Activated T-cell treated with anti-CD3 and anti-CD28 coated beads for 1 hour (primary cell): ENCODE results near the gene ASF1A.
"Not testable (repeated sequence)": the region's sequence is repeated elsewhere in the genome, so short reads cannot be mapped to it uniquely, and the experiment has no call there.

ENCODE experiments used
- DNase-seq: peaks from one replicate; pipeline ENCODE4 v3.0.0-alpha.2; 2020; ENCODE audit warnings: low read depth

Gene ASF1A

DNA sequence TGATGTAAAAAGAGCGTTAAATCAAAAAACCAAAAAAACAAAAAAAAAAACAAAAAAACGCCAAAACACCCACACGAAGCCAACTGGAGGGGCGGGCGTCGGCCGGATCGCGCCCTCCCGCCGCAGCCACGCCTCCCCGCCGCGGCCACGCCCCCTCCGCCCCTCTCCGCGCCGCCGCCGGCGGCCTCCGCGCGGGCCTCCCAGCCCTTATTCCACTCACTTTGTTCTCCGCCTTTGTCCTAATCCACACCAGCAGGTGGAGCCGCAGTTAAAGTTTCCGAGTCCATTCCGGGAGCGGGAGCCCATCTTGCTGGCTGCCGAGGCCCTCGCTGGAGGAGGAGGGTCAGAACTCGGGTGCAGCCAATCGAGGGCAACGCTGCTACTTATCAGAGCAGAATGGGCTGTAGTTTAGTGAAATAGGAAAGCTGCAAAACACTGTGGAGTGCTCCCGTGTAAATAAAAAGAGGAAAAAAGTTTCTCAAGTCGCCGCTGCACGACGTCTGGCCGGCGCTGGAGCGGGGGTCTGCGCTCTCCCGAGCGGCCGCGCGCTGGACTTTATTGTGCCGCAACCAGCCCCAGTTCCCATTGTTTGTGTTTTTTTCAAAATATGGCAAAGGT, at the start of gene ASF1A:
Gene ASF1A, plus strand, starts transcription at position 346 of the 618 bp plus-strand sequence. Its CDS starts 262 bp downstream, at position 608.
- DNase-seq = peak; percentile 88

- DNase-seq = no peak
Measured at GRCh38 chr6:118844915-118845314, 49.0 kb upstream of the ASF1A start.

DNA sequence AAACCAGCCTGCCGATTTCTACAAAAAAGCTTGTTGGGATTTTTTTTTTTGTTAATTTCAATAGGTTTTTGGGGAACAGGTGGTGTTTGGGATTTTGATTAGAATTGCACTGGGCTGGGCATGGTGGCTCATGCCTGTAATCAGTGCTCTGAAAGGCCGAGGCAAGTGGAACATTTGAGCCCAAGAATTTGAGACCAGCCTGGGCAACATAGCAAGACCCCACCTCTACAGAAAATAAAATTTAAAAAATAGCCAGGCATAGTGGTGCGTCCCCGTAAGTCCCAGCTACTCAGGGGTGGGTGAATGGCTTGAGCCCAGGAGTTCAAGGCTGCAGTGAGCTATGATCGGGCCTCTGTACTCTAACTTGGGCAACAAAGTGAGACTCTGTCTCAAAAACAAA, 40.5 kb upstream of the ASF1A start:
- DNase-seq = no peak

GRCh38 chr6:118856301-118856700, 37.7 kb upstream of the ASF1A start:
- no peak for DNase-seq

DNA sequence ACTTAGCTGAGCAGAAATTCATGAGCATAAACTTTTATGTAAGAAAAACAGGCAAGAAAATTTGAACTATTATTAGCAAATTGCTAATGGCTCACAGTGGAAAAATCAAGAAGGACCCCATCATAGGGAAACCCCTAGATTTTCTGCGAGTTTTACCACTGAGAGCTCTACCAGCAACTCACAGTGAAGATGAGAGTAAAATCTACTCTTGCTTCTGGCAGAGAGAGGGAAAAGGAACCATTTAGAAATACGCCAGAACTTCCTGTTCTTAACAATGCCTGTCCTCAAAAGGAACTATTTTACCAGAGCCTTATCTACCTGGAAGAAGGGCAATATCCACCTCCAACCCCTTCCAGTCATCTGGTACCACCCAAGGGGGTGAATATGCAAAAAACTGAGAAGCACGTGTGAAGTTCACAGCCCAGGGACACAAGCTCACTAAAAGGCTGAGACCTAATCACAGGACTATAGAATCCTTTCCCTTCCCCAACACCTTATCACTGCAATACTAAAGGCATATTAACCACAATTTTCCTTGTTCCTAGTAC, 34.4 kb upstream of the ASF1A start:
- no peak for DNase-seq

GRCh38 chr6:118860363-118860762, 33.6 kb upstream of the ASF1A start:
- DNase-seq = no peak

GRCh38 chr6:118860880-118861279, 33.1 kb upstream of the ASF1A start:
- DNase-seq = no peak

- no peak for DNase-seq
Measured at GRCh38 chr6:118862443-118862842, 31.5 kb upstream of the ASF1A start.

DNA sequence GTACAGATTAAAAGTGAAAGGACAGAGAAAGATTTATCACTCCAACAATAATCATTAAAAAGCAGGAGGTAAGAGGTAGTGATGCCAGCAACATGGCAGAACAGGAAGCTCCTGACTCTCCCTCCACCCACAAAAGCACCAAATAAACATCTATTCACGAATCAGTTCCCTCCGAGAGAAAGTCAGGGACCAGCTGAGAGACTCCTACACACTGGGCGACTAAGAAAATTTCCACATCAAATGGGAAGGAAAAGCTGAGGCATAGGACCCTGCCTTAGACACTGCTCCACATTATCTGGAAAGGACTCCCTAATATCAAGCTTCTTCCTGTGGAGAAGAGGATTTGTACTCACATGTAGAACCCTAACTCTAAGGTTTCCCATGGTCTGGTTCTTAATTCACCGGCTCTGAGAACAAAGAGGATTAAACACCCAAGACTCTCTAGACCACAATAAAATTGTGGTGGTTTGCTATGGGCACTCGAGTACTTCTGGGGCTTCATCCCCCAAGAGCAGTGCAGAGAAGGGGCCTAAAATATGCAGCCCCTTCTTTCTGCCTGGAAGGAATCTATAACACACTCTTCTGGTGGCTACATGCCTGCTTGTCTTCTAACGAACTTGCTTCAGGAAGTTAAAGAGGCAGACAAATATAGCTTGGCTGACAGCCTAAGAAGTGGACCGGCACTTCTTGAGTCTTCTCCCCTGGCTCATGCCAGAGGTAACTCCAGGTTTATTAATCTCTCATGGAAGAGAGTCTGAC, 29.4 kb upstream of the ASF1A start:
- no peak for DNase-seq

DNA sequence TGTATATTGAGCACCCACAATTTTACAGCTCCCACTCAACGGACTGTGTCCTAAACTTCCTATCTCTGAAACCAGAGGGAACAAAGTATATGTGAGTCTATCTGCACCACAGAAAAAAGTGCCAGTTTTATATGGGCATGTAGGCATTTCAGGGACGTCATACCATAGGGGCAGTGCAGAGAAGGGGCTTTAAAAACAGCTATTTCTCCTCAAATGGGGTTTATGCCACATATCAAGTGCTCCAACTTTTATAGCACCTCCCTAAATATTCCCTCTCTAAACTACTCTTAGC, 28.9 kb upstream of the ASF1A start:
- no peak for DNase-seq

DNA sequence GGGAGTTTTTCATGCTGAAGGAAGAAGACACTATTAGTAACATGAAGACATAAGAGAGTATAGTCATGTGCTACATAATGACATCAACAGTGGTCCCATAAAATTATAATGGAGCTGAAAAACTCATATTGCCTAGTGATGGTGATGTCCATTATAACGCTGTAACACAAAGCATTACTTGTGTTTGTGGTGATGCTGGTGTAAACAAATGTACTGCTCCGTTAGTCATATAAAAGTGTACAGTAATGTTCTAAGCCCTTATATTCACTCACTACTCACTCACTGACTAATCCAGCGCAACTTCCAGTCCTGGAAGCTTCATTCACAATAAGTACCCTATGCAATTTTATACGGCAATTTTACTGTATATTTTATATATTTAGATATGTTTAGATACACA, 26.8 kb upstream of the ASF1A start:
- DNase-seq = no peak

- not testable (repeated sequence) for DNase-seq
Measured at GRCh38 chr6:118868901-118869300, 25.1 kb upstream of the ASF1A start.

DNA sequence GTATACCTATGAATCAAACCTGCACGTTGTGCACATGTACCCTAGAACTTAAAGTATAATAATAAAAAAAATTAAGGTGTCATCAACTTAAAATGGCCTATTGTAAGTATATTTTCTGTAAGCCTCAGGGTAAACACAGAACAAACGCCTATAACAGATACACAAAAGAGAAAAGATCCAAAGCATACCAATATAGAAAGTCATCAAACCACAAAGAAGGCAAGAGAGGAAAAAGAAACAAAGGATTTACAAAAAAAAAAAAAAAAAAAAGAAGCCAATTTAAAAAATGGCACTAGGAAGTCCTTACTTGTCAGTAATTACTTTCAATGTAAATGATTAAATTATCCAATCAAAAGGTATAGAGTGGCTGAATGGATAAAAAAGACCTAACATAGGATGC, 24.6 kb upstream of the ASF1A start:
- DNase-seq = no peak

DNA sequence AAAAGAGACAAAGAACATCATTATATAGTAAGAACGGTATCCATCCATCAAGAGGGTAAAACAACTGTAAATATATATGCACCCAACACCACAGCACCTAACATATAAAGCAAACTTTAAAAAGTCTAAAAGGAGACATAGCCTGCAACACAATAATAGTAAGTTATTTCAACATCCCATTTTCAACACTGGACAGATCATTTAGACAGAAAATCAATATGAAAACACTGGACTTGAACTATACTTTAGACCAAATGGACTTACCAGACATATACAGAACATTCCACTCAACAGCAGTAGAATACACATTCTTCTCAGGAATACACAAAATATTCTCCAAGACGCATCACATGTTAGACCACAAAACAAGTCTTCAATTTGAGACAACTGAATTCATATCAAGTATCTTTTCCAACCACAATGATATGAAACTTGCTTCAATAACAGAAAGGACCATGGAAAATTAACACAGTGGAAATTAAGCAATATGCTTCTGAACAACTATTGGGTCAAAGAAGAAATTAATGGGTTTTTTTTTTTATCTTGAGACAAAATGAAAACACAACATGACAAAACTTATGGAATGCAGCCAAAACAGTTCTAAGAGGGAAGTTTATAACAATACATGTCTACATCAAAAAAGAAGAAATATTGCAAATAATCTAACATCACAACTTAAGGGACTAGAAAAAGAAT, 23.9 kb upstream of the ASF1A start:
- DNase-seq = no peak

GRCh38 chr6:118871331-118871730, 22.6 kb upstream of the ASF1A start:
- DNase-seq = no peak

- no peak for DNase-seq
Measured at GRCh38 chr6:118872318-118872717, 21.6 kb upstream of the ASF1A start.

GRCh38 chr6:118872726-118873125, 21.2 kb upstream of the ASF1A start:
- no peak for DNase-seq

DNA sequence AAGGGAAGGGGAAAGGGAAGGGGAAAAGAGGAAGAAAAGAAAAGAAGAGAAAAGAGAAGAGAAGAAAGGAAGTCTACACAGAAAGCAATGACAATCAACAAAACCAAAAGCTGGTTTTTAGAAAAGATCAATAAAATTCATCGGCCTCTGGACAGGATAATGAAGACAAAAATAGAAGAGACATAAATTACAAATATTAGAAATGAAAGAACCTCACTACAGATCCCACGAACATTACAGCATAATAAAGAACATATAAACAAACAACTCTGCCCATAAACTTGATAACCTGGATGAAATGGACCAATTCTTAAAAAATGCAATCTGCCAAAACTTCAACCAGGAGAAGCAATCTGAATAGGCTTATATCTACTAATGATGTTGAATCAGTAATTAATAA, 20.7 kb upstream of the ASF1A start:
- no peak for DNase-seq

DNA sequence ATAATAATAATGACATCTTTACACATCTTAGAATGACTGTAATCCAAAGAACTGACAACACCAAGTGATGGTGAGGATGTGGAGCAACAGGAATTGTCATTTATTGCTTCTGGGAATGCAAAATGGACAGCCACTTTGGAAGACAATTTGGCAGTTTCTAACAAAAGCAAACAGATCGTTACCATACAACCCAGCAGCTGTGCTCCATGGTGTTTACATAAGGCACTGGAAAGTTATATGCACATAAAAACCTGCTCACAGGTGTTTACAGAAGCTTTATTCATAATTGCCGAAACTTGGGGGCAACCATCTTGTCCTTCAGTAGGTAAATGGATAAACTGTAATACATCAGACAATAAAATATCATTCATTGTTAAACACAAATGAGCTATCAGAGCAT, 18.3 kb upstream of the ASF1A start:
- DNase-seq = no peak

- no peak for DNase-seq
Measured at GRCh38 chr6:118876198-118876597, 17.8 kb upstream of the ASF1A start.

- no peak for DNase-seq
Measured at GRCh38 chr6:118876814-118877213, 17.1 kb upstream of the ASF1A start.

DNA sequence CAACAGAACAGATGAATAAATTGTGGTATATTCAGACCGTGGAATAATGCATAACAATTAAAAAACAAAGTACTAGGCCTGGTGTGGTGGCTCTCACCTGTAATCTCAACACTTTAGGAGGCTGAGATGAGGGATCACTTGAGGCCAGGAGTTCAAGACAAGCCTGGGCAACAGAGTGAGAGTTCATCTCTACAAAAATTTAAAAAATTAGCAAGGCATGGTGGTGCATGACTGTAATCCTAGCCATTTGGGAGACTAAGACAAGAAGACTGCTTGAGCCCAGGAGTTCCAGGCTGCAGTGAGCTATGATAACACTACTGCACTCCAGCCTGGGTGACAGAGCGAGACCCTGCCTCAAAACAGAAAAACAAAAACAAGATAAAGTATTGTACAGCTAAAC, 16.1 kb upstream of the ASF1A start:
- DNase-seq = no peak
